Mesenchymal stem cell (in vitro differentiated cells and primary cell): Measurements from ENCODE around the gene ROBO1.
A peak's percentile ranks its signal among the peaks of the same experiment; 100 is the strongest.

ENCODE experiments used
- DNase-seq: peaks from one replicate; pipeline ENCODE4 v3.0.0-alpha.2; 2013
- H2AFZ ChIP-seq: one replicate; pipeline ENCODE4 v1.6.1; 2013; ENCODE audit warnings: low read depth, mild to moderate bottlenecking, control low read depth, inconsistent platforms, low read length, moderate library complexity
- H2AK5ac ChIP-seq: 2 replicates; pipeline ENCODE4 v1.6.1; 2013; ENCODE audit warnings: low read length, moderate library complexity, mild to moderate bottlenecking, inconsistent platforms; ENCODE audit not compliant: severe bottlenecking
- H2BK120ac ChIP-seq: one replicate; pipeline ENCODE4 v1.6.1; 2013; ENCODE audit warnings: low read depth, mild to moderate bottlenecking, inconsistent platforms, low read length, moderate library complexity
- H2BK12ac ChIP-seq, 2 experiments: one replicate each; pipeline ENCODE4 v1.6.1; 2013; ENCODE audit warnings: inconsistent platforms in 2 of 2, low read length in 2 of 2, mild to moderate bottlenecking in 2 of 2, moderate library complexity in 2 of 2, control low read depth in 1 of 2
- H2BK15ac ChIP-seq: one replicate; pipeline ENCODE4 v1.6.1; 2013; ENCODE audit warnings: mild to moderate bottlenecking, low read depth, inconsistent platforms; ENCODE audit not compliant: poor library complexity, severe bottlenecking
- H2BK5ac ChIP-seq: 2 replicates; pipeline ENCODE4 v1.6.1; 2013; ENCODE audit warnings: low read depth, mild to moderate bottlenecking, low read length, control low read depth, inconsistent platforms; ENCODE audit not compliant: poor library complexity, severe bottlenecking
- H3K14ac ChIP-seq, 2 experiments: one replicate each; pipeline ENCODE4 v1.6.1; 2013; ENCODE audit warnings: inconsistent platforms in 2 of 2, low read length in 2 of 2, control low read depth in 1 of 2, mild to moderate bottlenecking in 1 of 2, moderate library complexity in 1 of 2
- H3K18ac ChIP-seq, 2 experiments: one replicate each; pipeline ENCODE4 v1.6.1; 2013; ENCODE audit warnings: inconsistent platforms in 2 of 2, low read length in 2 of 2, control low read depth in 1 of 2, low read depth in 1 of 2, mild to moderate bottlenecking in 1 of 2
- H3K23ac ChIP-seq, 2 experiments: one replicate each; pipeline ENCODE4 v1.6.1; 2013; ENCODE audit warnings: inconsistent platforms in 2 of 2, low read length in 2 of 2, mild to moderate bottlenecking in 2 of 2, moderate library complexity in 2 of 2, control low read depth in 1 of 2
- H3K27ac ChIP-seq: 2 replicates; pipeline ENCODE4 v1.5.1; 2013; ENCODE audit warnings: mild to moderate bottlenecking, moderate library complexity, low read length, control low read depth, inconsistent platforms; ENCODE audit not compliant: poor library complexity, severe bottlenecking
- H3K27me3 ChIP-seq, 2 experiments: 2 replicates each; pipeline versions ENCODE4 v1.6.1 to v1.7.0; 2013; ENCODE audit warnings: low read length in 2 of 2, mild to moderate bottlenecking in 2 of 2, moderate library complexity in 2 of 2, control low read depth in 1 of 2, inconsistent platforms in 1 of 2; ENCODE audit not compliant: control insufficient read depth in 1 of 2, insufficient read depth in 1 of 2
- H3K36me3 ChIP-seq, 2 experiments: 2 replicates each; pipeline versions ENCODE4 v1.6.1 to v1.7.0; 2013; ENCODE audit warnings: low read length in 2 of 2, control low read depth in 1 of 2, inconsistent platforms in 1 of 2, low read depth in 1 of 2, mild to moderate bottlenecking in 1 of 2; ENCODE audit not compliant: insufficient read depth in 2 of 2, control insufficient read depth in 1 of 2
- H3K4ac ChIP-seq, 2 experiments: one replicate each; pipeline ENCODE4 v1.6.1; 2013; ENCODE audit warnings: inconsistent platforms in 2 of 2, low read length in 2 of 2, mild to moderate bottlenecking in 2 of 2, moderate library complexity in 2 of 2, control low read depth in 1 of 2, low read depth in 1 of 2
- H3K4me1 ChIP-seq: 2 replicates; pipeline ENCODE4 v1.6.1; 2013; ENCODE audit warnings: low read depth, low read length, control low read depth; ENCODE audit not compliant: control insufficient read depth, insufficient read depth
- H3K4me2 ChIP-seq: 2 replicates; pipeline ENCODE4 v1.6.1; 2013; ENCODE audit warnings: low read length, mild to moderate bottlenecking, inconsistent platforms; ENCODE audit not compliant: poor library complexity, severe bottlenecking
- H3K4me3 ChIP-seq, 2 experiments: 2 replicates each; pipeline versions ENCODE4 v1.5.1 to v1.7.0; 2013; ENCODE audit warnings: low read length in 2 of 2, mild to moderate bottlenecking in 2 of 2, control low read depth in 1 of 2, low read depth in 1 of 2; ENCODE audit not compliant: insufficient read depth in 1 of 2
- H3K79me1 ChIP-seq: replicated peaks from 2 replicates; pipeline ENCODE4 v1.6.1; 2013; ENCODE audit warnings: mild to moderate bottlenecking, control low read depth, low read length, inconsistent platforms; ENCODE audit not compliant: poor library complexity, severe bottlenecking
- H3K9ac ChIP-seq: 2 replicates; pipeline ENCODE4 v1.7.0; 2013; ENCODE audit warnings: mild to moderate bottlenecking, low read length, moderate library complexity
- H3K9me3 ChIP-seq: 2 replicates; pipeline ENCODE4 v1.7.0; 2013; ENCODE audit warnings: mild to moderate bottlenecking, low read length; ENCODE audit not compliant: control insufficient read depth
- H4K8ac ChIP-seq: one replicate; pipeline ENCODE4 v1.6.1; 2013; ENCODE audit warnings: inconsistent platforms, mild to moderate bottlenecking, low read length, moderate library complexity
- H4K91ac ChIP-seq: one replicate; pipeline ENCODE4 v1.6.1; 2013; ENCODE audit warnings: mild to moderate bottlenecking, low read length, inconsistent platforms
- WGBS: methylation state at CpG from one replicate; pipeline ENCODE4 v1.1.7; 2013; ENCODE audit warnings: mixed read lengths; 5-methylcytosine and 5-hydroxymethylcytosine counted together

ROBO1 gene

DNA sequence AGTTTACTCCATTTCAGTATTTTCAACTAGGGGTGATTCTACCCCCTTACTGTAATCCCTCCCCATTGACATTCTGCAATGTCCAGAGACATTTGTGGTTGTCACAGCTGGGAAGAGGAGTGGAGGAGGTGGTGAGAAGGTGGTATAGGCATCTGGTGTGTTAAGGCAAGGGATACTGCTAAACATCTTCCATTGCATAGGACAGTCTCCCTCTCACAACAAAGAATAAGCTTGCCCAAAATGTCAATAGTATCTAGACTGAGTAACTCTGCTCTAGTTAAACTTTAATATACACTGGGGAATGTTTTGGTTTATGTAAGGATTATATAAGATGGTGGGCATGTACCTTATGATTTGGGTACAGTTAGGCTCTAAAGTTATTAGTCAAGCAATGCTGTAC, 737.6 kb downstream of the ROBO1 start:
- H3K14ac ChIP-seq: no peak overlapping the region
- H3K4me1 ChIP-seq: no peaks in the 10 kb centered on the region
- no peak overlapping the region for H2BK15ac ChIP-seq
- H3K18ac ChIP-seq: no peak overlapping the region
- H3K4me2 ChIP-seq: no peak overlapping the region
- no peaks in the 10 kb centered on the region for H3K79me1 ChIP-seq
- no peak overlapping the region for H3K27ac ChIP-seq
- no peak overlapping the region for H2AK5ac ChIP-seq
- H3K27me3 ChIP-seq: no peaks in the 10 kb centered on the region
- no peaks in the 10 kb centered on the region for H3K36me3 ChIP-seq
- no peak overlapping the region for H2BK5ac ChIP-seq
- no peak overlapping the region for H2BK12ac ChIP-seq
- no peak overlapping the region for H3K23ac ChIP-seq
- no peak overlapping the region for H2BK120ac ChIP-seq
- no peak overlapping the region for H4K8ac ChIP-seq
- no peak for DNase-seq
- H3K4ac ChIP-seq: no peak overlapping the region
- peak overlapping the region; percentile 39 for H4K91ac ChIP-seq
- H2AFZ ChIP-seq: no peak overlapping the region
- no peak overlapping the region for H3K9ac ChIP-seq
- H3K4me3 ChIP-seq: no peak overlapping the region
- H3K9me3 ChIP-seq: no peaks in the 10 kb centered on the region

- DNase-seq: no peak
- Histone ChIP-seq H3K9me3 (no peaks in the 10 kb centered on the region), H4K8ac (no peak overlapping the region)
These were observed 738.9 kb downstream of the ROBO1 start for GRCh38 chr3:79028916-79029315.

GRCh38 chr3:79027593-79027992, 740.2 kb downstream of the ROBO1 start:
- H3K4me1 ChIP-seq: no peaks in the 10 kb centered on the region
- no peak overlapping the region for H2BK5ac ChIP-seq
- WGBS: no CpG with 5 or more reads among the region's 2 CpGs
- H3K36me3 ChIP-seq: no peaks in the 10 kb centered on the region
- no peak overlapping the region for H4K91ac ChIP-seq
- no peak overlapping the region for H2BK120ac ChIP-seq
- H3K4me2 ChIP-seq: no peak overlapping the region
- H3K27me3 ChIP-seq: no peaks in the 10 kb centered on the region
- H3K4me3 ChIP-seq: no peak overlapping the region
- H3K18ac ChIP-seq: no peak overlapping the region
- no peaks in the 10 kb centered on the region for H3K79me1 ChIP-seq
- no peak overlapping the region for H2BK12ac ChIP-seq
- no peak overlapping the region for H2AK5ac ChIP-seq
- no peak overlapping the region for H2AFZ ChIP-seq
- no peak overlapping the region for H3K23ac ChIP-seq
- H3K9me3 ChIP-seq: no peaks in the 10 kb centered on the region
- no peak for DNase-seq
- no peak overlapping the region for H2BK15ac ChIP-seq
- no peak overlapping the region for H3K27ac ChIP-seq
- no peak overlapping the region for H3K9ac ChIP-seq
- no peak overlapping the region for H3K4ac ChIP-seq
- H4K8ac ChIP-seq: no peak overlapping the region
- H3K14ac ChIP-seq: no peak overlapping the region

More at GRCh38 chr3:79028916-79029315, 738.9 kb downstream of the ROBO1 start:
- no peak overlapping the region for H3K14ac ChIP-seq
- H3K79me1 ChIP-seq: no peaks in the 10 kb centered on the region
- no peaks in the 10 kb centered on the region for H3K27me3 ChIP-seq
- H2AFZ ChIP-seq: no peak overlapping the region
- H3K23ac ChIP-seq: no peak overlapping the region
- no CpG with 5 or more reads among the region's 1 CpG for WGBS
- no peak overlapping the region for H2BK120ac ChIP-seq
- no peak overlapping the region for H2BK12ac ChIP-seq
- no peak overlapping the region for H3K9ac ChIP-seq
- no peak overlapping the region for H2BK5ac ChIP-seq
- H3K4me2 ChIP-seq: no peak overlapping the region
- no peak overlapping the region for H2AK5ac ChIP-seq
- H3K4me1 ChIP-seq: no peaks in the 10 kb centered on the region
- no peak overlapping the region for H3K27ac ChIP-seq
- no peak overlapping the region for H4K91ac ChIP-seq
- H3K36me3 ChIP-seq: no peaks in the 10 kb centered on the region
- no peak overlapping the region for H3K4me3 ChIP-seq
- no peak overlapping the region for H3K18ac ChIP-seq
- H3K4ac ChIP-seq: no peak overlapping the region
- H2BK15ac ChIP-seq: no peak overlapping the region

GRCh38 chr3:79019924-79020173, 747.9 kb downstream of the ROBO1 start:
- peak overlapping the region in 1 of 2 experiments; percentile 96 for H3K4me3 ChIP-seq
- peak overlapping the region; percentile 97 for H3K9ac ChIP-seq
- no peak overlapping the region for H2BK120ac ChIP-seq
- H3K27me3 ChIP-seq: no peaks in the 10 kb centered on the region
- no peak overlapping the region for H3K4me2 ChIP-seq
- no peak overlapping the region for H2BK5ac ChIP-seq
- H4K8ac ChIP-seq: no peak overlapping the region
- H4K91ac ChIP-seq: no peak overlapping the region
- no peak overlapping the region for H2AK5ac ChIP-seq
- DNase-seq: no peak
- H2AFZ ChIP-seq: no peak overlapping the region
- H3K36me3 ChIP-seq: no peaks in the 10 kb centered on the region
- H2BK15ac ChIP-seq: no peak overlapping the region
- no peaks in the 10 kb centered on the region for H3K9me3 ChIP-seq
- no peak overlapping the region for H3K23ac ChIP-seq
- H3K4me1 ChIP-seq: no peaks in the 10 kb centered on the region
- peak overlapping the region; percentile 28 for H3K27ac ChIP-seq
- no peak overlapping the region for H3K14ac ChIP-seq
- no peak overlapping the region for H3K18ac ChIP-seq
- H3K79me1 ChIP-seq: peaks cover 5% of the 10 kb centered on the region
- H3K4ac ChIP-seq: no peak overlapping the region
- no peak overlapping the region for H2BK12ac ChIP-seq
